Activated T-helper 1 cell treated with Interleukin-2 at 50 U/mL for 16 hours (primary cell): ENCODE data around the gene PIGS.
"Not testable (repeated sequence)": the region's sequence is repeated elsewhere in the genome, so short reads cannot be mapped to it uniquely, and the experiment has no call there.

ENCODE experiments used
- DNase-seq: peaks from one replicate; pipeline ENCODE4 v3.0.0-alpha.2; 2020; ENCODE audit warnings: low read depth

Gene PIGS

GRCh38 chr17:28571361-28572122, at the start of gene PIGS:
PIGS (minus strand) TSS chr17:28571524; CDS start chr17:28571496, 28 bp downstream.
- peak; percentile 86 for DNase-seq

DNA sequence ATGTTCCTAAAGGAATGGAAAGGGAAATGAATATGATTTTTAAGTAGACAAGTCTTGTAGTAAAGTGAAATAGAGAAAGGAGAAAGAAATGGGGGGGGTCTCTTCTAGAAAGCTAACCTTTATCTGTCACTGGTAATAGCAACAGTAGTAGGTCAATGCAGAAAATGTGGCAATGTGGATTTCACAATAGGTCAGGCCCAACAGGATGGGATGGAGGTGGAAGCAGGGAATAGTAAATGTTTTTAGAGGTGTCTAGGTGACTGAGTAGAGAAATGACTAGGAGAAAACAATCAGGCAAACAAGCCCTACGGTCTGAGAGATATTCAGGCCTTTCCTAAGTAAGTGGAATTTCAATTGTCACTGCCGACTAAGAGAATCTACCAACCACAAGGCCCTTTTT, 48.7 kb upstream of the PIGS start:
- DNase-seq: no peak

DNA sequence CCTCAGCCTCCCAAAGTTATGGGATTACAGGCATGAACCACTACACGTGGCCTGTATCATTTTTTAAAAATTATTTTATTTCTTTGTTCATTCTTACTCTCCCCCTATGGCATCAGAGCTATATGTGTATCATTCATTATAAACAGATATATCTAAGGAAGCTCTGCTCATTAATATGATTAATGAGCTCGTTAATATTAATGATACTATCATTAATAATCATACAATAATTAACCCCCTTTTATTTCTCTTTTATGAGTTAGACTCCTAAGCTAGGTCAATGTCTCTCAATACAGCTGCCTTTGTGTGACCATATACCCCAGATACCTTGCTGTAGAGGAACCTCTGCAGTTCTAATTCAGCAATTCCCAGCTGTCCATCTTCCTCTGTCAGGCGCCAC, 47.1 kb upstream of the PIGS start:
- no peak for DNase-seq

DNA sequence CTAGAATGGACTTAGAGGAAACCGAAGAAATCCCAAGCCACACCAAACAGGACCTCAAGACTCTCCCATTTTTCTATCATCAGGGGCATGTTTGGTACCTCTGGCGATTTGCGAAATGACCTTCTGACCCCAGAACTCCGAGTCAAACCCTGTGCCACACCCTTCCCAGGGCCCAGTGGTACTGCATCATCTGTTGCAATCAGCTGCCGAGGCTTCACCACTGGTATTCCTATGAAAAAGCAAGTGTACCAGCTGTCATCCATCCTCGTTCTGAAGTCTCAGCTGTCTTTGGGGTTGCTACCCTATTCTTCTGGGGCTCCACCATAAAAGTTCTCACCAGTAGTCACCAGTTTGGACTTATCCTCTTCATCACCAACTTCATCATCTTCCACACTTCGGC, 45.0 kb upstream of the PIGS start:
- no peak for DNase-seq

DNA sequence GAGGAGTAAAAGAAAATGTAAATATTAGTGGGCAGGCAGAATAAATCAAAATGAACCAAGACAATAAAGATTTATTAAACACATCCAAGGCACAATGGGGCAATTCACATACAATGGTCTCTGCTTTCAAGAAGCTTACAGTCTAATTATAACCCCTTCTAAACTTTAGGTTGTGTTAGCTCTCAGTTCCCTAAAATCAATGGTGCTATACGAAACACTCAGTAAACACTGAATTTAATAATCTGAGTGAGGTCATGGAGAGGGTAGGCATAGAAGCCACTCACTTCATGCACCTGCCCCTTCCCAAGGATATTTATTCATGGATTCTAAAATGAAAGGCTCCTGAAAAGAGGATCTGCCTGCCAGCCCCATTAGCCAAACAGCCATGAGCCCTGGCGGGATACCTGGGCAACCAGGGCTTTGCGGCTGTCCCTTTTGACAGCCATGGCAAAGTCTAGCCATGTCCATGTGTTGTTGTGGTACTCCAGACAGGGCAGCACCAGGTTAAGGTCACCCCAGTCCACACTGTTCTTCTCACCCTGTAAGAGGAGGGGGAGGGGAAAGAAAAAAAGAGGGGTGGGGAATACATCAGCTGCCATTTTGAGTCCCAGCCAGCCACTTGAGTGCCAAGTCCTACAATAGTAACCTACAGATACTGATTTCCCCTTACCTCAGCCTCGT, 44.1 kb upstream of the PIGS start:
- no peak for DNase-seq

- DNase-seq: no peak
Observed at GRCh38 chr17:28613931-28614381, 42.6 kb upstream of the PIGS start, which contains the start of gene RSKR. RSKR (minus strand) TSS chr17:28614185; CDS start chr17:28614161, 24 bp downstream.

GRCh38 chr17:28612936-28613872, 41.9 kb upstream of the PIGS start:
- peak; percentile 12 for DNase-seq

GRCh38 chr17:28612531-28612930, 41.2 kb upstream of the PIGS start:
- no peak for DNase-seq

- DNase-seq: no peak
Observed at GRCh38 chr17:28610376-28610775, 39.1 kb upstream of the PIGS start.

GRCh38 chr17:28604031-28604430, 32.7 kb upstream of the PIGS start:
- DNase-seq: not testable (repeated sequence)

- DNase-seq: peak; percentile 32
Observed at GRCh38 chr17:28599311-28600184, 28.2 kb upstream of the PIGS start.

DNA sequence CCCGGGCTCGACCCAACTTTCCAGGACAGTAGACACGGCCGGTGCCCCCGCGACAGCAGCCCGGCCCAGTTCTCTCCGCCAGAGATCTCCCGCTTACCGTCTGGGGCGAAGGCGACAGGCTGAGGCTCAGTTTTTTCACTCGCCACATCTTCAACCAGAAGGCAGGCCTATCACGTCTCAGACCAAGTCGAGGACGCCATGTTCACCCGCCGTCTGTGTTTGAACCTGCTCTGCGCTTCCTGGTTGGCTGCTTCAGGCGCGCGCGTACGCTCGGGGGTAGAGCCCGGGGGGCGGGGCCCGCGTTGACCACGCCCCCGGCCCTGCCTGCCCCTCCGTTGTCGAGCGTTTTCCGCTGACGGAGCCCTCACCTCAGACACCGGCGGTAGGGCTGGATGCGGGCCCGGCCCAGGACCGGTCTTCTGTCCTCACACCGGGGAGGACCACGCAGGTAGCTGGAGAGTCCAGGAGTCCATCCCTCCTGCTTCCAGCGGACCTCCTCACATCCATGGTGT, 27.5 kb upstream of the PIGS start, which contains the start of gene SPAG5:
TSS of gene SPAG5 (minus strand) at position 227 of the 512 bp plus-strand sequence. CDS start at position 148, 79 bp downstream.
- DNase-seq: peak; percentile 95

GRCh38 chr17:28598389-28598788, 27.1 kb upstream of the PIGS start:
- no peak for DNase-seq

DNA sequence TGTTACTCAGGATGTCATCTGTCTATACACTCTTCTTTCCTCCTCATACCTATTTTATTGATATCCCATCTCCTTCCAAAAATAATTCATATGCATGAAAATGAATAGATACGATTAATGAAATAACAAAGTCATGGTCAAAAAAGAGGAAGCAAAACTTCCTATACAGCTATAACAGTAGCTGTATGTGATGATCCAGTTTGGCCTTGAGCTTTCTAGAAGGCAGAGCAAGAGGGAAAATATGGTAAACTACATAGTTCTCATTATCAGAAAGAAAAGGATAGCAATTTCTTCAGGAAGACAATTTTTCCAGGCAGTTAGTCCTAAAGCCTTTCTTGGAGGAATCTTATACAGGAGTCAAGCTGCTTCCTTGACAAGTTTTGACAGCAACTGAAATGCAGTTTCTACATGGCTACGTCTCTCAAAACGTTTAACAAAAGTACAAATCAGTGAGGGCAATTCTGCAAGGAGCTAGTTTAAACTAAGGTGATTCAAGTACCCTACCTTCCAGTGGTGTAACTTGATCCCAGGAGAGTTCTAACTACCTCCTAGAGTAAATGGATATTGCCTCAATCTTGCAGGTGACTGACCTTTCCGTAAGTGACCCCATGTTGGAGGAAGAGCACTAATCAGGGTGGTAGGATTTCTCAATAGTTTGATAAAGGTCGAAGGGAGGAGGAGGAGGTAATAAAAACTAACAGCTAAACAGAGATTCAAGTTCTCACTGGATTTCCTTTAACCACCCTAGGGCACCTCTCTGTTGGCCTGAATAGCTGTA, 26.5 kb upstream of the PIGS start:
- no peak for DNase-seq

- no peak for DNase-seq
Observed at GRCh38 chr17:28592260-28592659, 20.9 kb upstream of the PIGS start.

DNA sequence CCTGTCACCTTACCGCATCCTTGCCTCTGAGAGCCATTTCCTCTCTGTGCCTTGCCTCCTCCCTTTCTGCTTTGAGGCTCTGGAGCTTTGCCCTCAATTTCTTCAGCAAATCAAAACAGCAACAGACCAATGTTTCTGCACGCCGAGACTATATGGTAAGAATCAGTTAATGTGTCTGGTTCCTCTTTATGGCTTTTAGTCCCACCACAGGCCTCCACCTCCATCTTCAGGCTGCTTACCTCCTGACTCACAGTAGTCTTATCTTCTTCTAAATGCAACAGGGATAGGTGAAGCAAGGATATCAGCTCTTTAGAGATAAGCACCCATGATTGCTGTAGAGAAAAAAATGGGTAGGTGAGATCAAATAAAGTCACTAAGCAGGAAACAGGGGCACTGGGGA, 14.5 kb upstream of the PIGS start:
- DNase-seq: no peak

- no peak for DNase-seq
Observed at GRCh38 chr17:28584434-28584833, 13.1 kb upstream of the PIGS start.

DNA sequence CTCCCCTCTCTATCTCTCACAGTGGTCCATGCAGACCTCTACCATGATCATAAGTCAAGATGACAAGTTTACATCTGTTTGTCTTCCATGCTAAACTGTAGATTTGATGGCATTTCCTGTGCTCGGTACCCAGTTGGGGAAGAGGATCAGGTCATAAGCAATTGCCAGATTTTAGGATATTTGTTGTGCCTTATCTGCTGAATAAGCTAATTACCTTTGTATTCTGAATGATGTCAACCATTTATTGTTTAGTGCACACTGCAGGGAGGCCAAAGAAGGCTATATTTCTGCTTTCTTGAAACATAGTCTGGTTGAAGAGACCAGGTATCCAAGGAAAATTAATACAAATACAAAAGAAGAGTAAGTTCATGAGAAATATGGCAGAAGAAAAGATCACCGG, 11.2 kb upstream of the PIGS start:
- no peak for DNase-seq

DNA sequence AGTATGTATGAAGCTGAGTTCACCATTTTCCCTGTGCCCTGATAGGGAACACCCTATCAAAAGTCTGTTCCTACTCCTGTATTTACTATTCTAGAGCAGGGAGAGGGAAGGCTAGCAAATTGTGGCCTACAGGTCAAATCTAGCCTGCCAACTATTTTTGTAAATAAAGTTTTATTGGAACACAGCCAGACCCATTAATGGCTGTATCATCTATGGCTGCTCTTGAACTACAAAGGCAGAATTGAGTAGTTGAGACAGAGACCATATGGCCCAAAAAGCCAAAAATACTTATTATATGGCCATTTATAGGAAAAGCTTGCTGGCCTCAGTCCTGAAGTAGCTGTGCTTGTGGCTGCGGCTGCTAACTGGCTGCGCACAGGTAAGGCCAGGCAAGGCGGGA, 9.6 kb upstream of the PIGS start:
- DNase-seq: no peak

- DNase-seq: no peak
Observed at GRCh38 chr17:28579526-28579925, 8.2 kb upstream of the PIGS start.
